ENCODE data around the gene BSPRY.
A peak's percentile ranks its signal among the peaks of the same experiment; 100 is the strongest.

BSPRY gene

DNA sequence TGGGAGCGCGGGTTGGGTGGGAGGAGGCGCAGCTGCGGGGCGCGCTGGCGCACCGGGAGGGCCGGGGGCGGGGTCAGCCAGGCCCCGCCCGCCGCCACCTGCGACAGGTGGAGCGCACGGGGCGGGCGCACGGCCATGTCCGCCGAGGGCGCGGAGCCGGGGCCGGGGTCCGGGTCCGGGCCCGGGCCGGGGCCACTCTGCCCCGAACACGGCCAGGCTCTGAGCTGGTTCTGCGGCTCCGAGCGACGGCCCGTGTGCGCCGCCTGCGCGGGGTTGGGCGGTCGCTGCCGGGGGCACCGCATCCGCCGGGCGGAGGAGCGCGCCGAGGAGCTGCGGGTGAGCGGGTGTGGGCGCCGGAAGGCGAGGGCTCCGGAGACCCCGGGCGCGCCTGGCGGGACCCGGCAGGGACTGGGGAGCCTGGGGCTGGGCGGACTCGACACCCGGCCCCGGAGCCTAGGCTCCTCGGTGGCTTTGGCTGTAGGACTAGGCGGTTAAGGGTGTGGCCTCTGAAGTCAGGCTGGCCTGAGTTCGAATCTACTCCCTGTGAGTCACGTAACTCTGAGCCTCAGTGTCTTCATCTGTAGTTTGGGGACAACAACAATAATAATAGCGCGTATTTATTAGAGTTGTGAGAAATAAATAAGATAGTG, at the start of gene BSPRY:
Gene BSPRY, plus strand, starts transcription at position 97 of the 650 bp plus-strand sequence. Its CDS starts 39 bp downstream, at position 136.
- peak in 2 of 3 donors; percentile 5 to 10 for DNase-seq (ENCODE audit: low read depth in 3 of 3, low spot score in 1 of 3)

DNA sequence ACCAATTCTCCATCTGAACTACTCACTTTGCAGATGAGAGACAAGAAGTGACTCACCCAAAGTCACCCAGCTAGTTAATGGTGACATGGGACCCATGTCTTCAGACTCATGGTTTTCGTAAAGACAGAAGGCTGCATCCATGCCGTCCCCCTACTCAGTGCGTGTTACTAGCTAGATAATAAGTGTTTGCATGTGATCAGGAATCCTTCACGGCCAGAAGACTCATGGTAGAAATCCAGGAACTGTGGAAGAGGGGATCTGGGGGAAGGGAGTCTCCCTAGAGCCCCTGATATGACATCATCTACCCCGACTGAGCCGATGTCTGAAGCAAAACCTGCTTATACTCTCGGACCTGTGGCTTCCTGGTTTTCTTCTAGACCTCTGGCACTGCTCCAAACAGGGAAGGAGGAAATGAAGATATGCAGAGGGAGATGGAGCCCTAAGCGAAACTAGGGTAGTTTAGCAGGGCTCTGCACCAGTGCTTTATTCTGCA, 49.5 kb upstream of the BSPRY start:
- no peak for DNase-seq (ENCODE audit: low read depth in 3 of 3, low spot score in 1 of 3)

DNA sequence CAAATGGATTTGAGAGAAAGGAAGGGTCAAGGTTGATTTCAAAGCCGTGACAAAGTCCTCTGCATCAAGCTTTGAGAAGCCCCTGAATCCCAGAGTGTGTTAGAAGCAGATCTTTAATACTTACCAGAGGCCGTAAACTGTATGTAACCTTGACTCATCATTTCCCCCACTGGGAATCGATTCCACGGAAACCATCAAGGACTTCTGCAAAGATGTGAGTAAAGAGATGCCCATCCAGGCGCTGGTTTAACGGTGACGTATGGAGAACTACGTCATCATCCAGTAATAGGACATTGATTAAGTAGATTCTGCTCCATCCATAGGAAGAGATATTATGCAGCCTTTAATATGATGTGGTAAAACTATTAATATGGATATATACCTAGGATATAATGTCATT, 47.8 kb upstream of the BSPRY start:
- DNase-seq (ENCODE audit: low read depth in 3 of 3, low spot score in 1 of 3) = no peak

DNA sequence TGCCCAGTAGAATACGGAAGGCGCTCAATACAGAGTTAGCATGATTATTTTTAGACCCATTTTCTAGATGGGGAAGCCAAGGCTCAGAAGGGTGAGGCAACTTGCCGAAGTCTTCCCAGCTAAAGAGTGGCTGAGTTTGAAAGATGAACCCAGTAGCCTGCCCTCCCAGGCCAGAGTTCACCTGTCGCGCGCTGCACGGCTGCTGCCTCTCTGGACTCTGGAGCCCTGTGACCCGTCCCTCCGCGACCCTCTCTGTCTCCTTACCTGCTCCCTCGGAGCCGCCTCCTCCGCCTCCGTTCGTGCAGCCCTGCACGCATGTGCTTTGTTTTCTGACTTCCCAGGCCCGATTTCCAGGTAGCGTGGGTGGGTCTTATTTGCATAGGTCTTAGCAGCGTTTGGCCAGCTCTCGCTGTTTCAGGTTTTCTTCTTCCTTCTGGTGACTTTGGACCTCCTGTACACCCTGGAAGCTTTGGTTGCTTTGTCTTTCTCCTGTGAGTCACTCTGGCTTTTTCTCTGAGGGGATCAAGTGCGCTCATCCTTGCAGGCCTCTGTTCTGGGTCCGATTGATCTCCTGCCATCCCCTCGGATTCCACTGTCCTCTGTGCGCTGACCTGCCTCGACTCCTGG, 46.4 kb upstream of the BSPRY start, which contains the start of gene RNF183:
Gene RNF183, minus strand, starts transcription at position 585 of the 627 bp plus-strand sequence. CDS start 5,192 bp downstream, outside the sequence.
- no peak for DNase-seq (ENCODE audit: low read depth in 3 of 3, low spot score in 1 of 3)

DNA sequence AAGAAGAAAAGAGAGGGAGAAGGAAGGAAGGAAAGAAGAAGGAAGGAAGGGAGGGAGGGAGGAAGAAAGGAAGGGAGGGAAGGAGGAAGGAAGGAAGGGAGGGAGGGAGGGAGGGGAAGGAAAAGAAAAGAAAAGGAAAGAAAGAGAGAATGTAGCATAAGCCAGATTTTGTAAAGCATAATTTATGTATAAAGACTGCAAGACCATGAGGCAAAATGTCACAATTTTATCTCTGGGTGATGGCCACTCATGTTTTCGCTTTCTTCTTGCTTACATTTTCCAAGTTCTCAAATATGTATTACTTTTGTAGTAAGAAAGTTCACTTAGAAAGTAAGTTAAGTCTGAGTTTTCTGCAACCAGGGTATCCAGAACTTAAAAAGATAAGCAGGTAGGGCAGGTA, 42.8 kb upstream of the BSPRY start:
- no peak for DNase-seq (ENCODE audit: low read depth in 3 of 3, low spot score in 1 of 3)

DNA sequence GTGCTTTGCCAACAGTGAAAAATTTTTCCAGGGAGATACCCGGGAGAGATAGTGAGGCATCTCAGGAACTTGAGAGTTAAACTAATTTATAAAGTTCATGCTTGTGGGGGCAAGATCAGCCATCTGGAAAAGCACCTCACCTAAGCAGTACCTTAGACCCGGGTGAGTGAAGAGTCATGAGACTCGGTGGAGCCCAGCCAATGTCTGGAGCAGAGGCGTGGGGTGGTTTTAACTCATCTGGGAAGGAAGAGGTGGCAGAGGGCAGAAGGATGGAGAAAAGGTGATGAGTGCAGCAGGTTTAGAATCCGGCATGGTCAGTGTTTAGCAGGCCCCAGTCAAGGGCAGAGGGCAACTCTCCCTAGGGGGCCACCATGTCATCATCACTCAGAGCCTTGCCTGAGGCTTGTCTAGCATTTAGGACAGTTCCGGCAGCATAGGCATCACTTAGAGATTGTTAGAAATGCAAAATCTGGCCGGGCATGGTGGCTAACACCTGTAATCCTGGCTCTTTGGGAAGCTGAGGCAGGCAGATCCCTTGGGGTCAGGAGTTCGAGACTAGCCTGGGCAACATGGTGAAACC, 41.9 kb upstream of the BSPRY start:
- no peak for DNase-seq (ENCODE audit: low read depth in 3 of 3, low spot score in 1 of 3)

DNA sequence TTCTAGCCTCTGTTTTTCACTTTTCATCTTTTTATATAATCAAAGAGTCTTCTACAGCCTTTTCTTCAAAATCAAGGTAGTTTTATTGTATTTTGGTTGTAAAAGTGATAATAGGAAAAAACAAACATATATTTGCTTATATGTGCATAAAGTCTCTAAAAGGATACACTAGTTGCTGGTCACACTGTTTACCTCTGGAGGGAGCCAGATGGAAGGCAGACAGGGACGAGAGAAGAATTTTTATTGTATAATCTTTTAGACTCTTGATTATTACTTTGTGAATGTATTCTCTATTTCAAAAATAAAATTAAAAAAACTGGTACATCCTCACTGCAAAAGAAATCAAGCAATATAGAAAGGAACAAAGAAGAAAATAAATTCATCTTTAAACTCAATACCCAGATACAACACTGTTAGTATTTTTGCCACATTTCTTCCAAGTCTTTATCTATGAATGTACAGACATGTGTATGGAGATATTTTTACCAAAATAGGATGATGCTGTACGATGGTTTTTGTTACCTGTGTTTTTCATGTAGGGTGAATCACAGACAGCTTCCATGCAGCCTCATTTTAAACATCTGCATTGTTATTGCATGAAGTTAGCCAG, 40.0 kb upstream of the BSPRY start:
- no peak for DNase-seq (ENCODE audit: low read depth in 3 of 3, low spot score in 1 of 3)

DNA sequence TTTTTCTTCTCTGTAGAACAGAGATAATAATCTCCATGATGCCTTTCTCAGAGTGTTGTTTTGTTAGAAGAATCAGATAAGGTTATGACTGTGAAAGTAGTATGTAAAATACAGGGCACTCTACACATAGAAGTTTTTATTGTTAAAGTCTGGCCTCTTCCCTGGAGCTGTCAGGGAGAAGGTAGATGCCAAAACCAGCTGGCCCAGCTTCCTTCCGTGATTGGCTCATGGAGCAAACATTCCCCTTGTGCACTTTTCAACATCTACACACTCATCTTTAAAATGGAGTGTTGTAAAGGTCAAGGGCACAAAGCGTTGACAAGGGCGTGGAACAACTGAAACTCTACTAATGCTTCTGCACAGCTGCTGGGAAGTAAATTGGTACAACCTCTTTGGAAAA, 38.8 kb upstream of the BSPRY start:
- DNase-seq (ENCODE audit: low read depth in 3 of 3, low spot score in 1 of 3) = no peak

DNA sequence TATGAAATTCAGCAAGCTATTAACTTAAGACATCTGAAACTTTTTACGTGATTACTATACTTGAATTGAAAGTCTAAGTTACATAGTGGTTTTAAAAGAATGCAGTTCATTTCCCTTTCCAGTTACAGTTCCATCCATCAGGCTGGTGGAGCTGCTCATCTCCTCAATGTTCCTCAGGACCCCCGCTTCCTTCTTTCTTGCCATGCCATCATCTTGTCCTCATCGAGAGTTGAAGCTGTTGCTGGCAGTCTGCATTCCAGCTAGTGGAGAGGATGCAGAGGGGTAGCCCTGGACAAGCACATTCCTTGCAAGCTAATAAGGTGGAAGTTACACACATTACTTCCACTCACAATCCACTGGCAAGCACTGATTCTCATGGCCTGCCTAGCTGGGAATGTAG, 37.4 kb upstream of the BSPRY start:
- DNase-seq (ENCODE audit: low read depth in 3 of 3, low spot score in 1 of 3) = no peak

DNA sequence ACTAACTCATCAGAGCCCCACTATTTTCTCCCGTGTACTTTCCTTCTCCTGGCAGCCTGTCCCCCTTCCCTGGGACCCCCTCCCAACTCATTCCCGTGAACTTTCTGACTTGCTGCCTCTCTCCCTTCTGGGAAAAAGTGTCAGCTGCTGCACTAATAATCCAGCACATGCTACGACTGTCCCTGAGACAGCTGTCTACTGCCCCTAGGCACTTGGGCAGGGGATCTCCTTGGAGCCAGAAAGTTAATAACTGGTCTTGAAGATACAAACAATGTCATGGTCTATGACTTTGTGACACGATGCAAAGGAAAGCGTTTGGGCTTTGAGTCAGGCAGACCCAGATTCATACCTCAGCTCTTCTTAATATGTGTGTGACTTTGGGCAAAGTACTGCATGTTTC, 36.1 kb upstream of the BSPRY start:
- no peak for DNase-seq (ENCODE audit: low read depth in 3 of 3, low spot score in 1 of 3)

DNA sequence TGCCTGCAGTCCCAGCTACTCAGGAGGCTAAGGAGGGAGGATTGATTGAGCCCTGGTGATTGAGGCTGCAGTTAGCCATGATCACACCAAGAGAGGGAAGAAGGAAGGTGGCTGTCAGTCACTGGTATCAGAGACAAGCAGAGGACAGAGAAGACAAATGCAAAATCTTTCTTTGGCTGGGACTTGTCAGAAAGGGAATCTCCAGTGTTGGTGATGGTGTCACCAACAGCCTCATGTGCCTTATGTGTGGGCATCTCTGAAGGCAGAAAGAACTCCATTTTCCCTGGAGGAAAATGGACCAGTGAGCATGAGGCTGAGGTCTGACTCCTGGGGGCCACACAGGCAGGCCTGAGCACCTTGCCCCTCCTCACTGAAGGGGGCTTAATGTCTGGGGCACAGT, 34.1 kb upstream of the BSPRY start:
- no peak for DNase-seq (ENCODE audit: low read depth in 3 of 3, low spot score in 1 of 3)

DNA sequence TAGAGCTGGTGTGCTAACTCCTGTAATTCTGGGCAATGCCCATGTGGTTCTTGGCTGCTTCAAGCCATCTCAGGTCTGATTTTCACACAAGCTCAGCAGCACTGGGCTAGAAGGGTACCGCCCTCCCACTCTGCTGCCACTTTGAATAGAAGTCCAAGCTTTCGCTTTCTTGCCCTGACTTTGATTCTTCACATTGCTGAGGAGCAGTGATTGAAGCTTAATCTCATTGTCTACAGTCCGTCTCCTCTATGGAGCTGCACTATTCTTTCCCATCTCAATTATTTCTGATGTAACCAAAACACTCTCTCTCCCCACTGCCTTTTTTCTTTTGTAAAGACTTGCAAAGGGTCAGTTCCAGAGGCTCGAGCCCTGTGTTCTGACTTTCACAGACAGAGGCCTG, 33.3 kb upstream of the BSPRY start:
- no peak for DNase-seq (ENCODE audit: low read depth in 3 of 3, low spot score in 1 of 3)

DNA sequence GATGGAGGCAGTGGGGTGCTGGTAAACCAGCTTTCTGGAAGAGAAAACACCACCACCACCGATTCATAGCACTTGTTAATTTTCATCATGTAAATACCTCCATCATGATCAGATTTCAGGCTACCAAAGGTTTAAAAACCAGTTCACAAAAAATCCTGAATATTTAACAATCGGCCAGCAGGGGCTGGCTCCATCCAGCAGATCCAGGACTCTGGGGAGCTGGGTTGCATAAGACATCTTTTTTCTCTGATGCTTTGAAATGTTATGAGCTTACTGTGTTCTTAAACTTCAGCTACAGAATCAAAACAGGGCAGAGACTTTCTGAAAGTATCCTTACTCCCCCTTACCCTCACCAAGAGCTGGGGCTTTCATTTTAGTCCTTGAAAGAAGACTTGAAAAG, 31.6 kb upstream of the BSPRY start:
- no peak for DNase-seq (ENCODE audit: low read depth in 3 of 3, low spot score in 1 of 3)

DNA sequence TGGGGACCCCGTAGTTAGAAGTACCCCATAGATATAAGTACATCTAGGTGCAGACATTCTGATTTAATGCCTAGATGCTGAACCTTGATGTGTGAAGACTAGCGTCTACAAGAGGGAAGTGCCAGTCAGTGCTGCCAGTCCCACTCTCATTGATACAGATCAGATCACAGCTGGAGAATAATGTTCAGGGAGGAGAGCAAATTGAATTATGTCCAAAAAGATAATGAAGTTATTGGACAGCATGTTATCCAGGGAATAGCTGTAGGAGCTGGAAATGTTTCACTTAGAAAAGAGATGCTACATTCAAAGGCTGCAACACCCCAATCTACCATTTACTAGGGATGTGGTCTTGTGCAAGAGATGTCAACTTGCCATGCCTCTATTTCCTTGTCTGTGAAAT, 30.3 kb upstream of the BSPRY start:
- no peak for DNase-seq (ENCODE audit: low read depth in 3 of 3, low spot score in 1 of 3)

DNA sequence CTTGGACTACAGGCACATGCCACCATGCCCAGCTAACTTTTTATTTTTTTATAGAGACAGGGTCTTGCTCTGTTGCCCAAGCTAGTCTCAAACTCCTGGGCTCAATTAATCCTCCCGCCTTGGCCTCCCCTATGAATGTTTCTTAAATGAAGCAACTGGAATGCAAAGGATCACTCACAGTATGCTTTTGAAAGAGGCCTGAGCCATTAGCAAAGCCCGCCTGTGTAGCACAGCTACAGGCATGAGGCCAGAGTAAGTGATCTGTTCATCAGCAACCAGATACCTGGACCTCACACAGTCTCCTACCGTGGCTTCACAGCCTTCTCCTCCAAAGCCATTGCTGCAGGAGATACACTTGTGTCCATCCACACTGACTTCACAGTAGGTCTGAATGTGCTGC, 29.3 kb upstream of the BSPRY start:
- no peak for DNase-seq (ENCODE audit: low read depth in 3 of 3, low spot score in 1 of 3)

DNA sequence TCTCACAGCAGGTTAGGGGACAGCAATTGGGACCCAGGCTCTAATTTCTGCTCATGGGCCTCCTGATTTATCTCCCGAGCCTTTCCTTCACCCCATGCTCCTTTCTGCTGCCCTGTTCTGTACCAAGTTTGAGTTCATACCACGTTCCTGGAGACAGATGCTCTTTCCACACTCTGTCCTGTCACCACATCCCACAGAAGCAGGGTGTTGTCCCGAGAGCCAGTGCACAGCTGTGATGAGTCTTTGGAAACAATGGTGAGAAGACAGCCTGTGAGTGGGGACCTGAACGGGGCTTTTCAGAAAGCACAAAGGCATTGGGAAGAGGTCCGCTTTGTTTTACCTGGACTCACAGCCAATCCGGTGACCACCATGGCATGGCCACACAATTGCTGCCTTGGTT, 26.7 kb upstream of the BSPRY start:
- DNase-seq (ENCODE audit: low read depth in 3 of 3, low spot score in 1 of 3) = no peak

DNA sequence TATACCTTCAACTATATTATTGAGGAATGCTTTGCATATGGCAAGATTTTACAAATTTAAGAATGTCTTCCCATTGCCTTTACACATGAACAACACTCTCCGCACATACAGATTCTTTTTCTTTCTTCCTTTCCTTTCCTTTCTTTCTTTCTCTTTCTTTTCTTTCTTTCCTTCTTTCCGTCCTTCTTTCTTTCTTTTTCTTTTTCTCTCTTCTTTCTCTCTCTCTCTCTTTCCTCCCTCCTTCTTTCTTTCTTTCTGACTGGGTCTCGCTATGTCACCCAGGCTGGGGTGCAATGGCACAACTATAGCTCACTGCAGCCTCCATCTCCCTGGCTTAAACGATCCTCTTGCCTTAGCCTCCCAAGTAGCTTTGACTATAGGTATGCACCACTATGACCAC, 23.1 kb upstream of the BSPRY start:
- no peak for DNase-seq (ENCODE audit: low read depth in 3 of 3, low spot score in 1 of 3)

DNA sequence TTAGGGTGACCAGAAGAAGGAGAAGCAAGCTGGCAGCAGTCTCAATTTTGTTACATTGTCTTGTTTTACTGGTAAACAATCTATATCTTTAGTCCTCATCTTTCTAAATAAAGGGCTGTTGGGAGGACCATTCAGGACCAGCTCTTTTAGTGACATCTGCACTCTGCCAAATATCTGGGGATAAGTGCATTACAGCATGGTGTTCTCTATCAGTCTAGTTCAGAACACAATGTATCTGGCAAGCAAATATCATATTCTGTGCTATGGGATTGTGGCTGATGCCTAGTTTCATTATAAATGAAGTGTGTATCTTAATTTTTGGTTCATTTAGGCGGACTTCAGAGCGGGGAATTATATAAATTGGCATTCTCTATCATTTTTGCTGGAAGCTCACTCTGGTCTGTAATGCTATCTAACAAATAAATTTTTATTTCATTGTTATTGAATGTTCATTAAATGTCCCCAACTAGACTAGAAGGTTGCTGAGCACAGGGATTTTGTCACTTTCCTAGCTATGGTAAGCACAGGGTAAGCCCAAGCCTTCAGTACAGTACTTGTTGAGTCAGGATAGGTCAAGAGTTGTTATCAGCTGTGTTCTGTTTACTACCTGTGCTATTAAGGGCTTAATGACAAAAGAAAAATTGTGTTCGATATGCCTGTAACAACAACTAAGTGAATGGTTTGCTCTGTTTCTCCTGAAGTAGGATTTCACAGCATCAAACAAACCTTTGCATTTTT, 21.1 kb upstream of the BSPRY start:
- DNase-seq (ENCODE audit: low read depth in 3 of 3, low spot score in 1 of 3) = no peak

DNA sequence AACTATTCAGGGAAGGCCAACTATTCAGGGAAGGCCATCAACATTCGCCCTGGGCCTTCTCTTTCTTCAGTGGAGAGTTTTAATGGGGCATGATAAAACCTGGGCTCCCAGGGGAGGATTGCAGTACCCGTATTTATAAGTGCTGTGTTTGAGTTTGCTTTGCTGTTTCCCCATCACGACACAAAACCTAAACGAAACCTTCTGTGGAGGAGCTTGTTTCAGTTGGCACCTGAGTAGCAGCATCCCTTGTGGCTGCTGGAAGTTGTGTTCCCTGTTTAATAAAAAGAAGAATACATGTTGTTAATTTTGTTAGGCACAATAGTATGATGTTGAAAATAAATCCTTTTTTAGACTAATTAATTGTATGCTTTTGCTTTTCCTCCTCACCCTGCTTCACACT, 17.6 kb upstream of the BSPRY start:
- no peak for DNase-seq (ENCODE audit: low read depth in 3 of 3, low spot score in 1 of 3)

DNA sequence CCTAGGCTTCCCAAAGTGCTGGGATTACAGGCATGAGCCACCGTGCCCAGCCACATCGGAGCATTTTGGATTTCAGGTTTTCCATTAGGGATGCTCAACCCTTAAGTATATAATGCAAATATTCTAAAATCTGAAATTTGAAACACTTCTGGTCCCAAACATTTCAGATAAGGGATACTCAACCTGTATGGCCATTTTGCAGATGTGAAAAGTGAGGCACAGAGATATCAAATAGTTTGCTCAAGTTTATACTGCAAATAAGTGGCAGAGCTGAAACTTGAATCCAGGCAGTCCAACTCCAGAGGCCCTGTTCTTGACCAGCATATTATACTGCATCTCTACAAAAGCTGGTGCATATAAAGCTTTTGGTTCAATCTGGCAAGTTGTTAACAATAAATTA, 11.6 kb upstream of the BSPRY start:
- no peak for DNase-seq (ENCODE audit: low read depth in 3 of 3, low spot score in 1 of 3)

DNA sequence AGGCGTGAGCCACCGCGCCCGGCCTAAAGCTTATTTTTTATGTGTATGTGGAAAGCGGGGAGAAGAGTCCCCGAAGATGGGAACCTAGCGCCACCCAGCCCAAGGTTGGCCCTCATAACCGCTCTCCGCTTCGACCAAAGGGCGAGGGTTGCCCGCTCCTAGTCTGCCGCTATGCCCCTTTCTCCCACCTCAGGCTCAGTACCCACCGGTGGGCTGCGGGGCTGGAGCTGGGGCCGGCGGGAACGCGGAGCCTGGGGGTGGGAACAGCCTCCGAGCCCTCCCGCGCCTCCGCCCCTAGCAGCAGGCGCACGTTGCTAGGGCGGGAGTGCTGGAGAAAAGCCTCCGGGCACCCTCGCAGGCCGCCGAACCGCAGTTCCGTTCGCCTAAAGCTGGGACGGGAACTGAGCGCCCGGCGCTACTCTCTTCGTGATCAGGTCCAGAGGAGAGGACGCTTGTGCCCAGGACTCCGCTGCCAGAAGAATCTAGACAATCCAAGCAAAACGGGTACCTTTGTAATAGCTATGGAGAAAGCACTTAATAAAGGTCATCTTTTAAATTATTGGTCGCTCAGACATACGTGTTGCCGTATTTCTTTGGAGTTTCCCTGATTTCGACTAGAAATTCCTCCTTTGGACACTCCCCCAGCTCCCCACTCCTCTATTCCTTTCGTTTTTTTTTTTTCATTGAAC, 9.2 kb upstream of the BSPRY start, which contains the start of gene WDR31:
Gene WDR31, minus strand, starts transcription at position 265 of the 689 bp plus-strand sequence. CDS start 8,253 bp downstream, outside the sequence.
- DNase-seq (ENCODE audit: low read depth in 3 of 3, low spot score in 1 of 3) = peak; percentile 38 to 79 (median 68)

Measured in stimulated activated CD4-positive, alpha-beta T cell treated with anti-CD3 and anti-CD28 coated beads, TNF-alpha, amount 100 ng/mL, for 1 hour (primary cell).